ENCODE measurements around the gene HSD17B3.
"Not testable (repeated sequence)": the region's sequence is repeated elsewhere in the genome, so short reads cannot be mapped to it uniquely, and the experiment has no call there.

Gene HSD17B3

GRCh38 chr9:96322736-96323135, 20.8 kb upstream of the HSD17B3 start:
- not testable (repeated sequence) for H3K4me3 Mint-ChIP-seq, H3K36me3 Mint-ChIP-seq

GRCh38 chr9:96322210-96322609, 20.2 kb upstream of the HSD17B3 start:
- not testable (repeated sequence) for H3K27me3 Mint-ChIP-seq, DNase-seq, H3K27ac Mint-ChIP-seq

More at GRCh38 chr9:96322736-96323135, 20.8 kb upstream of the HSD17B3 start:
- not testable (repeated sequence) for H3K4me1 Mint-ChIP-seq; H3K27ac Mint-ChIP-seq; H3K27me3 Mint-ChIP-seq; DNase-seq; H3K9me3 Mint-ChIP-seq; ATAC-seq (replicated peaks)

GRCh38 chr9:96321515-96321914, 19.5 kb upstream of the HSD17B3 start:
- ATAC-seq (replicated peaks) (no peak), DNase-seq (no peak)
- H3K27me3 Mint-ChIP-seq = peaks cover 4 to 6% of the 10 kb centered on the region in 2 donors
- no peaks in the 10 kb centered on the region for H3K9me3 Mint-ChIP-seq
- H3K27ac Mint-ChIP-seq = no peak overlapping the region
- H3K36me3 Mint-ChIP-seq = no peaks in the 10 kb centered on the region
- H3K4me3 Mint-ChIP-seq = no peak overlapping the region
- H3K4me1 Mint-ChIP-seq = peaks cover 0 to 2% of the 10 kb centered on the region in 2 donors

More at GRCh38 chr9:96322210-96322609, 20.2 kb upstream of the HSD17B3 start:
- not testable (repeated sequence) for H3K4me3 Mint-ChIP-seq; H3K4me1 Mint-ChIP-seq; H3K9me3 Mint-ChIP-seq; ATAC-seq (replicated peaks); H3K36me3 Mint-ChIP-seq

- Mint-ChIP-seq H3K4me3 (no peak overlapping the region), H3K9me3 (no peaks in the 10 kb centered on the region), H3K36me3 (no peaks in the 10 kb centered on the region), H3K27ac (no peak overlapping the region), H3K4me1 (peaks cover 0 to 2% of the 10 kb centered on the region in 2 donors), H3K27me3 (peaks cover 4 to 6% of the 10 kb centered on the region in 2 donors)
- no peak for ATAC-seq (replicated peaks)
- no peak for DNase-seq
Measured at GRCh38 chr9:96320749-96321280, 18.8 kb upstream of the HSD17B3 start.

GRCh38 chr9:96318921-96319565, 17.1 kb upstream of the HSD17B3 start:
- Mint-ChIP-seq H3K9me3 (peaks cover 0 to 2% of the 10 kb centered on the region in 2 donors), H3K27me3 (peaks cover 4 to 11% of the 10 kb centered on the region in 2 donors), H3K4me1 (peaks cover 0 to 2% of the 10 kb centered on the region in 2 donors), H3K4me3 (no peak overlapping the region), H3K27ac (no peak overlapping the region), H3K36me3 (no peaks in the 10 kb centered on the region)
- DNase-seq (no peak), ATAC-seq (replicated peaks) (peak in 1 of 2 donors; percentile 33)

GRCh38 chr9:96317335-96317980, 15.5 kb upstream of the HSD17B3 start:
- no peak overlapping the region for H3K4me3 Mint-ChIP-seq
- no peak for DNase-seq
- H3K27ac Mint-ChIP-seq = no peak overlapping the region
- H3K4me1 Mint-ChIP-seq = peaks cover 0 to 2% of the 10 kb centered on the region in 2 donors
- H3K27me3 Mint-ChIP-seq = peaks cover 9 to 11% of the 10 kb centered on the region in 2 donors
- peaks cover 12 to 13% of the 10 kb centered on the region in 2 donors for H3K9me3 Mint-ChIP-seq
- H3K36me3 Mint-ChIP-seq = peaks cover 2 to 9% of the 10 kb centered on the region in 2 donors
- ATAC-seq (replicated peaks) = peak; percentile 59 to 60

GRCh38 chr9:96309850-96310249, 7.9 kb upstream of the HSD17B3 start:
- Mint-ChIP-seq H3K9me3 (peaks cover 20 to 25% of the 10 kb centered on the region in 2 donors), H3K4me1 (no peaks in the 10 kb centered on the region), H3K36me3 (peaks cover 5 to 15% of the 10 kb centered on the region in 2 donors), H3K27ac (no peak overlapping the region), H3K27me3 (peaks cover 9 to 23% of the 10 kb centered on the region in 2 donors), H3K4me3 (no peak overlapping the region)
- ATAC-seq (replicated peaks) (no peak), DNase-seq (no peak)

- peaks cover 14 to 19% of the 10 kb centered on the region in 2 donors for H3K27me3 Mint-ChIP-seq
- DNase-seq, H3K27ac Mint-ChIP-seq: not testable (repeated sequence)
Measured at GRCh38 chr9:96306958-96307357, 5.0 kb upstream of the HSD17B3 start.

GRCh38 chr9:96305171-96305570, 3.2 kb upstream of the HSD17B3 start:
- peaks cover 7 to 11% of the 10 kb centered on the region in 2 donors for H3K27me3 Mint-ChIP-seq
- no peaks in the 10 kb centered on the region for H3K4me1 Mint-ChIP-seq
- H3K4me3 Mint-ChIP-seq = no peak overlapping the region
- ATAC-seq (replicated peaks) = no peak
- H3K9me3 Mint-ChIP-seq = peaks cover 5 to 8% of the 10 kb centered on the region in 2 donors
- no peak for DNase-seq
- no peaks in the 10 kb centered on the region for H3K36me3 Mint-ChIP-seq
- no peak overlapping the region for H3K27ac Mint-ChIP-seq

More at GRCh38 chr9:96306958-96307357, 5.0 kb upstream of the HSD17B3 start:
- H3K4me3 Mint-ChIP-seq; ATAC-seq (replicated peaks); H3K36me3 Mint-ChIP-seq; H3K4me1 Mint-ChIP-seq: not testable (repeated sequence)
- peaks cover 10 to 15% of the 10 kb centered on the region in 2 donors for H3K9me3 Mint-ChIP-seq

GRCh38 chr9:96304230-96304629, 2.3 kb upstream of the HSD17B3 start:
- ATAC-seq (replicated peaks) (no peak), DNase-seq (no peak)
- Mint-ChIP-seq H3K36me3 (no peaks in the 10 kb centered on the region), H3K4me1 (no peaks in the 10 kb centered on the region), H3K9me3 (peaks cover 5 to 8% of the 10 kb centered on the region in 2 donors), H3K27ac (no peak overlapping the region), H3K4me3 (no peak overlapping the region), H3K27me3 (peaks cover 7 to 11% of the 10 kb centered on the region in 2 donors)

GRCh38 chr9:96299823-96300222, 2.2 kb downstream of the HSD17B3 start:
- Mint-ChIP-seq H3K36me3 (no peaks in the 10 kb centered on the region), H3K4me3 (no peak overlapping the region), H3K9me3 (peaks cover 8 to 9% of the 10 kb centered on the region in 2 donors), H3K4me1 (no peaks in the 10 kb centered on the region), H3K27me3 (peaks cover 19 to 21% of the 10 kb centered on the region in 2 donors), H3K27ac (no peak overlapping the region)
- no peak for DNase-seq
- ATAC-seq (replicated peaks) = no peak

GRCh38 chr9:96294159-96294545, 7.8 kb downstream of the HSD17B3 start:
- Mint-ChIP-seq H3K4me3 (no peak overlapping the region), H3K27ac (no peak overlapping the region), H3K9me3 (peaks cover 0 to 7% of the 10 kb centered on the region in 2 donors), H3K4me1 (no peaks in the 10 kb centered on the region), H3K27me3 (peaks cover 21 to 24% of the 10 kb centered on the region in 2 donors), H3K36me3 (no peaks in the 10 kb centered on the region)
- DNase-seq (no peak), ATAC-seq (replicated peaks) (no peak)

GRCh38 chr9:96293498-96294158, 8.3 kb downstream of the HSD17B3 start:
- Mint-ChIP-seq H3K9me3 (peaks cover 0 to 7% of the 10 kb centered on the region in 2 donors), H3K27ac (no peak overlapping the region), H3K36me3 (no peaks in the 10 kb centered on the region), H3K4me1 (no peaks in the 10 kb centered on the region), H3K27me3 (peaks cover 19 to 24% of the 10 kb centered on the region in 2 donors), H3K4me3 (no peak overlapping the region)
- ATAC-seq (replicated peaks) (no peak), DNase-seq (no peak)

- Mint-ChIP-seq H3K36me3 (no peaks in the 10 kb centered on the region), H3K27me3 (peaks cover 7 to 13% of the 10 kb centered on the region in 2 donors), H3K4me1 (no peaks in the 10 kb centered on the region), H3K9me3 (peaks cover 0 to 5% of the 10 kb centered on the region in 2 donors), H3K4me3 (no peak overlapping the region), H3K27ac (no peak overlapping the region)
- ATAC-seq (replicated peaks) = no peak
- DNase-seq = no peak
Measured at GRCh38 chr9:96289392-96289791, 12.6 kb downstream of the HSD17B3 start.

All from stimulated activated naive B cell treated with anti-CD40 and anti-IgM and Interleukin-4, amounts not matched to agents 10 μg/mL and 1 μg/mL and 100 μg/mL, for 72 hours (primary cell).